DMS153 treated with DMSO at 0.1 percent for 48 hours (cell line): ENCODE measurements around the gene MS4A6E.
"Not testable (repeated sequence)": the region's sequence is repeated elsewhere in the genome, so short reads cannot be mapped to it uniquely, and the experiment has no call there.

Experiments used
- DNase-seq: peaks from one replicate; lab custom pipeline; 2025; ENCODE audit not compliant: unreplicated experiment; lab: John Stamatoyannopoulos, UW

MS4A6E gene, protein sequence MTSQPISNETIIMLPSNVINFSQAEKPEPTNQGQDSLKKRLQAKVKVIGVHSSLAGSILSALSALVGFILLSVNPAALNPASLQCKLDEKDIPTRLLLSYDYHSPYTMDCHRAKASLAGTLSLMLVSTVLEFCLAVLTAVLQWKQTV

DNA sequence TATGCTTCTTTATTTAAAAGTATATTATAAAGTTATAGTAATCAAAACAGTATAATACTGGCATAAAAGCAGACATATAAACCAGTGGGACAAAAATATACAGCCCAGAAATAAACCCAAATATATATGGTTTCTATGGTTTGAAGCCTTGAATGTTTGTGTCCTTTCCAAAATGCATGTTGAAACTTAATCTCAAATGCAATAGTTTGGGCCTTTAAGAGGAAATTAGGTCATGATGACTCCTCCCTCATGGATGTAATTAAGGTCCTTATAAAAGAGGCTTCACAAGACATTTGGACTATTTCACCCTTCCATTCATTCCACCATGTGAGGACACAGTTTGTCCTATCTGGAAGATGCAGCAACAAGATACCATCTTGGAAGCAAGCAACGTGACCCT is at the start of gene MS4A6E:
Gene MS4A6E, plus strand, starts transcription at position 301 of the 400 bp plus-strand sequence. CDS start 7,641 bp downstream, outside the sequence.
- DNase-seq, result no peak

DNA sequence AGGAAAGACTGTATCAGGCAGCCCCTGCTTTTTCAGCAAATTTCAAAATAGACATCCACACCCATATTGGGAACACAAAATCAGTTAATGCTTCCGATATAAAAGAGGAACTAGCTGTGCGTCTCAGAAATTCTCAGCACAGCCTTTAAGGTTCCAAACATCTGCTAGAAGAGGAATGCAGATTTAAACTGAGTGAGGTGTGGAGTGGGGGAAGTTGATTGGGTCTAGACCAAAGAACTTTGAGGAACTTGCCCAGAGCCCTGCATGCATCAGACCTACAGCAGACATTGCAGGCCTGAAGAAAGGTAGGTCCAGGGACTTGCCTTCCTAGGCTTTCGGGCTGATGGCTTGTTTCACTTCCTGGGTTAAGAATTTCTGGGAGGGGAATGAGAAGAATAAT is 46.6 kb upstream of the MS4A6E start, which contains the start of gene MS4A4A:
Gene MS4A4A, plus strand, starts transcription at position 255 of the 400 bp plus-strand sequence. Its CDS starts 10 bp downstream, at position 265.
- no peak for DNase-seq

DNA sequence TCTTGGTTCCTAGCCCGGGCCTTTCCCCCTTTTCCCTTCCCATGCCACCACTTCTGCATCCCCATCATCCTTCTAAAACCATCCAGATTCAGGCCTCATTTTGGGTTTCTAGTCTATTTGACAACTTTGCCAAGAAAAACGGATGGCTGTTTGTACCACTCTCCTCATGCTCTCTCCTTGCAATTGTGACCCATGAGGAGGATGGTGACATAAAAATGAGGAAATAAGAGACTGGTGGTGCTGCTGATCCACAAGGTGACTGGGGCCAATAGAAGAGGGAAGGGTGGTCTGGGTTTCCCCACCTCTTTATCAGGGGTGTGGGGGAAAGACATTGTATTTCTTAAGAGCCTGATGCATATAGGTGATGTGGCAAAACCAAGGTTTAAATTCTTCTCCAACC is 45.6 kb upstream of the MS4A6E start:
- DNase-seq, result no peak

DNA sequence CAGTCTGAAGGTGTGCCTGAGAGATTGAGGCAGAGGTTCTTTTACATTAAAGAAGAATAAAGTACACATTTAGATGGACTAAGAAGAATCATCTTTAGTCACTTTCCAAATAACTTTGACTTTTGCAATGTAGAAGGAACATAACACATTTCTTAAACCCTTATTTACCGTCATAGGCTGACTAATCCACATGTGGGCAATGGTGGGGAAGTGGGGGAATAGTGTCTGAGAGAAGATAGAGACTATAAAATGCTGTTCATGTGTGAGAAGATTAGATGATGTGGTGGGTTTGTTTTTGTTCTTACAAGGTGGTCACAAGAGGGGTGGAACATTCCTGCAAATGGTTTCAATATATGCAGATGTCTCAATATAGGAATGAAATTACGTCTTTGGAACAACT is 44.8 kb upstream of the MS4A6E start:
- DNase-seq, result no peak

DNA sequence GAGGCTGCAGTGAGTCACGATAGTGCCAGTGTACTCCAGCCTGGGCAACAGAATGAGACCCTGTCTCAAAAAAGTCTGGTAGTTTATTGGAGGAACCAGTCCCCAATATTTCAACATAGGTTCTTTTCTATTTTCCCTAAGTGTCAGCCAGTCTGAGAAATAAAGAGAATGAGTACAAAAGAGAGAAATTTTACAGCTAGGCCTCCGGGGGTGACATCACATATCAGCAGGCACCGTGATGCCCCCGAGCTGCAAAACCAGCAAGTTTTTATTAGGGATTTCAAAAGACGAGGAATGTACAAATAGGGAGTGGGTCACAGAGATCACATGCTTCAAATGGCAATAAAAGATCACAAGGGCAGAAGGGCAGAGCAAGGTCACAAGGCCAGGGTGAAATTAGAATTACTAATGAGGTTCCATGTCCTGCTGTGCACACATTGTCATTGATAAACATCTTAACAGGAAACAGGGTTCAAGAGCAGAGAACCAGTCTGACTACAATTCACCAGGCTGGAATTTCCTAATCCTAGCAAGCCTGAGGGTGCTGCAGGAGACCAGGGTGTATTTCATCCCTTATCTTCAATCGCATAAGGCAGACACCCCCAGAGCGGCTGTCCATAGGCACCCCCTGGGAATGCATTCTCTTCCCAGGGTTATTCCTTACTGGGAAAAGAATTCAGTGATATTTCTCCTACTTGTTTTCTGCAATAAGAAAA is 41.5 kb upstream of the MS4A6E start:
- not testable (repeated sequence) for DNase-seq

DNA sequence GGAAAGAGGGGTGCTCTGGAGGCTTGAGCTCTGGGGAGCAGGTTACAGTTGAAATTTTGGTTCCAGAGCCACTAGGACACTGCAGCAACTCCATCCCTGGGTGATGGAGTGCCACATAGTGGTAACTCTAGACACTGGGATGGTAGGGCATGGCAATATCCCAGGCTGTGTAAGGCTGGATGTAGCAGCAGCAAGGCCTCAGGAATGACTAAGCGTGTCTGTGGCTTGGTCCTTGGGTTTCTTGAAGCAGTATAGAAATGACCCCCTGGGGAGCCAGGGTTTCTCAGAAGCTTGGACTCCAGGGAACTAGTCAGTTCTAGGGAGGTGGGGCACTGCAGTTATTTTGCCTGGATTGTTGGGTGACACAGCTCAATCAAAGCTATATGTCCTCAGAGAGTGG is 38.5 kb upstream of the MS4A6E start:
- DNase-seq, result no peak

DNA sequence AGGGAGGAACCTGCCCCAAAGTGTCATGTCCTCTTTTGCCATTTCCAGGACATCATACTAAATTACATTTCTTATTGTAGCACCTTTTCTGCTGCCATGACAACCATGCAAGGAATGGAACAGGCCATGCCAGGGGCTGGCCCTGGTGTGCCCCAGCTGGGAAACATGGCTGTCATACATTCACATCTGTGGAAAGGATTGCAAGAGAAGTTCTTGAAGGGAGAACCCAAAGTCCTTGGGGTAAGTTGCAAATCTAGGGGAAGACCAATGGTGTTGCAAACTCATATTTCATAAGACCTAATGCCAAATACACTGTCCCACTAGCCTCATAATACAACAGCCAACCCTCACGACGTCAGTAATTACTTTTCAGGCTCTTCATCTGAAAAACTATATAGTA is 34.9 kb upstream of the MS4A6E start:
- no peak for DNase-seq

DNA sequence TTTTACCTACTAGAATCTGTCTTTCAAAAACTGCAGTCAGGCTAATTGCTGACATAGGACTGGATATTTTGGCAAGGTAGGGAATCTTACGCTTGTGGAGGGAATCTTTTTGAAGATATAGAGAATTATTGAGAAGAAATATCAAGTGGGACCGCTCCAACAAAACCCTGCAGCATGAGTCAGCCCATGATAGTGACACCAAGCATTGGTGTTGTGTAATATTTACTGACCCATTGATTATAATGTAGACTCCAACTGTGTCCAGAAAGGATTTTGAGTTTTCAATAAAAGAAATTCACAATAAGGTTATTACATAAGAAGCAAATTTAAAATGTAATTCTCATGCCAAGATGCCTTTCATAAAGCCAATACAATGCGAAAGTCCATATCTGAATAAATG is 25.9 kb upstream of the MS4A6E start:
- DNase-seq, result no peak

DNA sequence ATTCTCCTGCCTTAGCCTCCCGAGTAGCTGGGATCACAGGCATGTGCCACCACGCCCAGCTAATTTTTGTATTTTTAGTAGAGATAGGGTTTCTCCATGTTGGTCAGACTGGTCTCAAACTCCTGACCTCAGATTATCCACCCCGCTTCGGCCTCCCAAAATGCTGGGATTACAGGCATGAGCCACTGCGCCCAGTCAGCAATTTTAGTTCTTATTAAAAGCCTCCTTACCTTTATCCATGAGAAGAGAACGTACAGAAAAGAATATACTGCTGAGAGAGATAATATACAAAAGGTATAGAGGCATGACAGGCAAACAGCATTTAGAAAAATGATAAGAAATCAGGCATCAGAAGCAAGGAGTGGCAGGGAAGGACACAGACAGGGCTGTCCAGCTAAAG is 25.2 kb upstream of the MS4A6E start:
- DNase-seq, result not testable (repeated sequence)

DNA sequence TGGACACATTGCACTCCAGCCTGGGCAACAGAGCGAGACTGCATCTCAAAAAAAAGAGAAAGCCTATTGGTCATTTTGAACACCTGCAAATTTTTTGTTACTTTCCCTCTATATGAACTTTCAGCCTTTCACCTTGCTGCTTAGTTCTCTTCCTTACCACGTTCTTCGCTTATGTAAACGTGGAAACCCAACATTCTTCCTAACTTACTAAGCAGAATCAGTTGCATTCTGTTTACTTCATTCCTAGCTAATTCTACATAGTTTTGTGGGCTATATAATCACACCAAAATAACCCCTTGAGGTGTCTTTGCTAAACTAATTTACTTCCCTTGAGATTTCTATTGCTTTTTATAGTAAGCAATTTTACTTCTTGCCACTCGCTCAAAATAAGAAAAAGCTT is 23.4 kb upstream of the MS4A6E start:
- no peak for DNase-seq

DNA sequence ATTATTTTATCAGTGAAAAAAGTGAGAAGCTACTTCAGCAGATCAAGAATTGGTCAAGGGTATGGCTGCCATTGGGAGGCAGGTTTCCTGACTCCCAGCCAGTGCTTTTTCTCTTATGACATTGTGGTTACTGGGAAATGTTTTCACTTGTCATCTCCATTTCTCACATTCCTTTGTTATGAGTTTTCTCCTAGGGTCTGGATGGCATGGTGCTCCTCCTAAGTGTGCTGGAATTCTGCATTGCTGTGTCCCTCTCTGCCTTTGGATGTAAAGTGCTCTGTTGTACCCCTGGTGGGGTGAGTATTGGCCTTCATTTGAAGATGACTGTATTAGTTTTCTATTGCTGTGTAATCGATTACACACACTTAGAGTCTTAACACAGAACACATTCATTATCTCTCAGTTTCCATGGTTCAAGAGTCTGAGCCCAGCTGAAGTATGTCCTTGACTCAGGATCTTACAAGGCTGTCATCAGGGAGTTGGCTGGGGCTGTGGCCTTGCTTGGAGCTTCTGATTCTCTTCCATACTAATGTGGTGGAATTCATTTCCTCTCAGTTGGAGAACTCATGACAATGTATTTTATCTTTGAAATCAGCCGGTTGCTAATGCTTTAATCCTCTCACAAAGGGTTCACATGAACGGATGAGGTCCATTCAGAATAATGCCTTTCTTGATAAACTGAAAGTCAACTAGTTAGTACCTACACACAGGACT is 21.0 kb upstream of the MS4A6E start:
- no peak for DNase-seq

DNA sequence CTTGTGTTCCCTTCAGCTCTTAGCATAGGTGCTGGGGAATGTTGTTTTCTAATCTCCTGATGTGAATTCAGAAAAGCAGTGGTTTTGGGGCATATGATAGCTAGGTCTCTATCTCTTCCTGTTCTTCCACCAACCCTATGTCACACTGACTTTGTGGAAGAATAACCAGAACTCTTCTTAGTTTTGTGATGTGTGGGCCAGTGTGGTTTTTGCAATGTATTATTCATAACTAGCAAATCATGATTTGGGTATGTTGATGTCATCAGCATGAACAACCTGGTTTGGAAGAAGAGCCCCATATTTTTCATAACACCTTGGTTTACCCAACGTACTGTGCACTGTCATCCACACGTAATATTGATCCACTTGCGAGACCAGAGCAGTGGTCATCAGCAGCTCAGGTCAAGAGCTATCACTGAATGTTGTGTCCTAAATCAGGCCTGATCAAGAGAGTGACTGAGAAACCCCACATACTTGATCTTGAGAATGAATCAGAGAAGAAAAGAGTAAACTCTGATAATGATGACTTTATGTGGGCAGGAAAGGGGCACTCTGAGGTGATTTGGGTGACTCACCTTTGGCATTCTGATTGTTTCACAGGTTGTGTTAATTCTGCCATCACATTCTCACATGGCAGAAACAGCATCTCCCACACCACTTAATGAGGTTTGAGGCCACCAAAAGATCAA is 19.4 kb upstream of the MS4A6E start:
- DNase-seq, result no peak

DNA sequence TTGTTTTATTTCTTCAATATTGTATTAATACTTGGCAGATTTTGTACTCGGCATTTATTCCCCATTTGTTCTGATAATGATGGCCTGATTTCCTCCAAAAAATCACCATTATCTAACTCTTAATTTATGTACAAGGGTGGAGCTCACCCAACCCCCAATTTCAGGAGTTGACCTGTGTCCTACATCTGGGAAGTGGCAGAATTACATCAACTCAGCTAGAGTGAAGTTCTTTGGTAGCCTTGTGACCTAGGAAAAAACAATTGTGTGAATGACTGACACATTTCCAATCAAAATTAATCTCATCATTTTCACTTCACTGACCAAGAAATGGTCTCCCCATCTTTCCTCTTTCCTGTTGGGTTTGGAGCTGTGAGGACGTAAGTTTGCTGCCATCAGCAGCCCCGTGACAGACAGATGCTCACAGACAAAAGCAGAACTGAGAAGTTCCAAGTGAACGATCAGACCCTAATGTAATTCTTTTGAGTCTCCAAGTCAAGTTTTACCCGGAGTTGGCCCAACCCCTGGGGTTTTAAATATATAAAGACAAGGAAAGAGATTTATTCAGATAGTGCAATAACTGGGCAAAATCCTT is 16.6 kb upstream of the MS4A6E start:
- DNase-seq, result no peak

DNA sequence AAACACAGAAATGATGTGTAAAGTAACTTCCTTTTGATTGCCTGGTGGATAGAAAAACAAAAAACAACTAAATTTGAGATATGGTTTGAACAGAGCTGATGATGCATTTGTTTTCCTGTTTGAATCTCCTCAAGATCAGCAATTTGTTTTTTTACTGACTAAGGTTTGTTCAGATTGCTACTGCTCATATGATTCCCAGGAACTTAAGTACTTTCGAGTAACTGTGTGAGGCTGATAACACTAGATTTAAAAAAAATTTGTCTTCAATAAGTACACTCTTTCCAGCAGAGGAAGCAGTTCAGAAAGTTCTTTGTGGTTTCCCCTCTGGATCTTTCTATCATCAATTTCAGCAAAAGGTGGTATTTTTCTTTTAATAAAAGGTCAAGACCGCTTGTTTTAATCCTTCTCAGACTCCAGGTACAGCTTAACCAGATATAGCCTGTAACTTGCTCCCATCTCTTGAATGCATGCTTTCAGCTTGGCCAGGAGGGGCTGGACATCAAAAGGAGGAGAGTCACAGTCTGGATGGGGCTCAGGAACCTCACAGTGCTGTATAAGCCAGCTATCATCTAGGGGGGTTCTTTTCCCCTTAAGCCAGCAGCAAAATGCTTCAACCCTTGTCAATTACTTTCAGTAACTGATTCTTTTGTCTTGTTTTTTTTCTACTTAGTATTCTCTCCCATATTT is 12.3 kb upstream of the MS4A6E start:
- DNase-seq, result no peak

DNA sequence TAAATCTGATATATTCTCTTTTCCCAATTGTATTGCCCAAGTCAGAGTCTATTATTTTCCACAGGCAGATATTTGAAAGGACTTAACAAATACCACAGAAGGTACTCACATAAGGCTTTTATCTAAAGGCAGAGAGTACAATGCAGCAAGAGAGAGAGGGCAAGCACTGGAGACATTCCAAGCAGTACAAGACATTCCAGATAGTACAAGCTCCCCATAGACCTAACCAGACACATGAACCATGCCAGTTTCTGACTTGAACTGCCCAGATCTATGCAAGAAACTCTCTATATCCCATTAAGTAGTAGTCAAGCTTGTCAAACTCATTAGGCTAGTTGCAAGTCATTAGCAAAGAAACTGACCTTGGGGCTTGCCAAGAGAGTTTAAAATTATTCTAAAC is 11.2 kb upstream of the MS4A6E start:
- DNase-seq, result no peak

DNA sequence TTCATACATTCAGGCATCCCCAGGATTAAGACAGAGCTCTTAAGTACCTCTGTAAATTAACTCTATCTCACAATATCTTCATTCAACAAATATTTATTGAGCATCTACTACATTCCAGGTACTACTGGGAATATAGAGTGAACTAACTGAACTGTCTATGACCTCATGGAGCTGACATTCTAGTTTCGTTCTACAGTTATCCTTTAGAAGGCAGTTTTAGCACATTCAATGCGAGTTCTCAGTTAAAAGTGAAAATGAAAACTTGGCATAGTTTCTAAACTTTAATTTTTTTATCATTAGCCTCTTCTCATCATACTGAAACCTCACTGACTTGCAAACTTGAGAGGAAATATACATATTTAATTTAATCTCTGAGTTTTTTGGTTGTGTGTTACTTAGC is 10.7 kb upstream of the MS4A6E start:
- no peak for DNase-seq

DNA sequence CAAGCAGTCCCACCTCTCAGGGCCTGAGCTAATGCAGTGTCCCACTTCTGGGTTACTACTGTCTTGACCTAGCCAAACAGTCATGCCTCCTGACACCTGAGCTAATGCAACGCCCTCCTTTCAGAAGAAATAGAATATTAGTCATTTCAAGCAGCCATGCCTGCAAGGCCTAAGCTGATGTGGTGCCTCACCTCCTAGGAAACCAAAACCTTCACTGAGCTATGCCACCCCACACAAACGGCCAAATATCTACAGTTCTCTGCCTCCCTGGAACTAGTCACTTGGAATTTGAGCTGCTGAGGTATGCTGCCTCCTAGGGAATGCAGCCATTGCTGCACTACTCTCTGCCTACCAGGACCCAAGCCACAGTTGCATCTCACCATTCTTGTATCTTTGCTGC is 8.3 kb upstream of the MS4A6E start:
- no peak for DNase-seq

DNA sequence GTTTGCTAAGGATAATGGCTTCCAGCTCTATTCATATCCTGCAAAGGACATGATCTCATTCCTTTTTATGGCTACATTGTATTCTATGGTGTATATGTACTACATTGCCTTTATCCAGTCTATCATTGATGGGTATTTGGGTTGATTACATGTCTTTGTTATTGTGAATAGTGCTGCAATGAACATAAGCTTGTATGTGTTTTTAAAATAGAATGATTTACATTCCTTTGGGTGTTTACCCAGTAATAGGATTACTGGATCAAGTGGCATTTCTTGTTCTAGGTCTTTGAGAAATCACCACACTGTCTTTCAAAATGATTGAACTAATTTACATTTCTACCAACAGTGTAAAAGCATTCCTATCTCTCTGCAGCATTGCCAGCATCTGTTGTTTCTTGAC is 6.0 kb upstream of the MS4A6E start:
- no peak for DNase-seq

DNA sequence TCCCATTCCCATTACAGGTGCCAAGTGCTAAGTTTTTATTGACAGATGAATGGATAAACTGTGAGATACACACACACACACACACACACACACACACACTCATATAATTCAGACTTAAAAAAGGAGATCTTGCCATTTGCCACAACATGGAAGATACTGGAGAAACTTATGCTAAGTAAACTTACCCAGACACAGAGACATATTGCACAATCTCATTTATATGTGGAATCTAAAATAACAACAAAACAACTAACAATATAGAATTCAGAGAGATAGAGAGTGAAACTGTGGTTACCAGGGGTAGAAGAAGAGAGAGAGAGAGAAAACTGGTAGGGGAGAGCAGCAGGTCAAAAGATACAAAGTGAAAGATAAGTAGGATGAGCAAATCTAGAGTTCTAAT is 1.4 kb downstream of the MS4A6E start:
- DNase-seq, result no peak

DNA sequence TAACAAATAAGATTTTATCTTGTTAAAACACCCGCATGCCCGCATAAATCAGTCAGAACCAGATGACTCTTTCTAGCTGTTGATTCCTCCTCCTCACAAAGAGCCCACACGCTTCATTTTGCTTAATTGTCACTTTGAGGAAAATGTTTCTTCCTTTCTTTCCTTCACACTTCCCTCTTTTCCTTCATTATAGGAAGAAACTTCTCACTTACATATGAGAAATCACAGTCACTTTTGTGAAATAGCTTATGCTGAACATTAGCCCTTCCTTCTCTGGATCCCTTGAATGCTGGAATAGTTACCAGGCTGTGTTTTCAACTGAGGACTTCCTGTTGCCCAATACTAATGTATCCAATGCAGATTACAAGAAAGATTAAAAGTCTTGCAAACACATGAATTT is 5.8 kb downstream of the MS4A6E start:
- DNase-seq, result no peak
